DND-41 (cell line): ENCODE measurements around the gene POLR3A.

Source experiments
- ATAC-seq: fragments of 200-7000 bp; cut with Tn5 transposase; 3 replicates; pipeline ENCODE4 v1.9.1; 2021; ENCODE audit warnings: low read depth; ENCODE audit not compliant: insufficient read depth
- DNase-seq: peaks from one replicate; pipeline ENCODE4 v3.0.0-alpha.2; 2020
- H2AFZ ChIP-seq: 2 replicates; pipeline ENCODE4 v1.6.0; 2012; ENCODE audit warnings: low read depth, low read length
- H3K27ac ChIP-seq: 2 replicates; pipeline ENCODE4 v1.5.1; 2012; ENCODE audit warnings: low read length, inconsistent platforms
- H3K27me3 ChIP-seq: fragments of 200-600 bp; sonication (generic); 2 replicates; pipeline ENCODE4 v1.6.0; 2012; ENCODE audit warnings: low read length, mild to moderate bottlenecking, inconsistent platforms; ENCODE audit not compliant: insufficient read depth, poor library complexity
- H3K36me3 ChIP-seq: 2 replicates; pipeline ENCODE4 v1.5.1; 2012; ENCODE audit warnings: low read length, inconsistent platforms; ENCODE audit not compliant: insufficient read depth
- H3K4me1 ChIP-seq: 2 replicates; pipeline ENCODE4 v1.5.1; 2012; ENCODE audit warnings: mild to moderate bottlenecking, low read length; ENCODE audit not compliant: insufficient read depth
- H3K4me2 ChIP-seq: 2 replicates; pipeline ENCODE4 v1.6.0; 2012; ENCODE audit warnings: mild to moderate bottlenecking, moderate library complexity, low read length, inconsistent platforms; ENCODE audit not compliant: insufficient read depth
- H3K4me3 ChIP-seq, 2 experiments: fragments of 200-600 bp in 1 of 2; shearing (Covaris generic) in 1 of 2; 2 replicates each; pipeline ENCODE4 v1.5.1; 2012 to 2016; ENCODE audit warnings: inconsistent platforms in 2 of 2, low read length in 2 of 2, mild to moderate bottlenecking in 2 of 2, low read depth in 1 of 2, moderate library complexity in 1 of 2
- H3K79me2 ChIP-seq: 2 replicates; pipeline ENCODE4 v1.6.0; 2012; ENCODE audit warnings: low read length, inconsistent platforms; ENCODE audit not compliant: insufficient read depth
- H3K9ac ChIP-seq: 2 replicates; pipeline ENCODE4 v1.6.0; 2012; ENCODE audit warnings: low read depth, mild to moderate bottlenecking, inconsistent platforms, low read length, moderate library complexity
- H3K9me3 ChIP-seq: 2 replicates; pipeline ENCODE4 v1.5.1; 2012; ENCODE audit warnings: low read length, moderate library complexity, mild to moderate bottlenecking, inconsistent platforms; ENCODE audit not compliant: insufficient read depth, severe bottlenecking
- H4K20me1 ChIP-seq: 2 replicates; pipeline ENCODE4 v1.6.0; 2012; ENCODE audit warnings: low read length; ENCODE audit not compliant: insufficient read depth
- CTCF ChIP-seq: IDR thresholded peaks from 2 replicates; pipeline ENCODE4 v1.5.1; 2012; ENCODE audit warnings: borderline replicate concordance, low read length, moderate library complexity, mild to moderate bottlenecking; ENCODE audit not compliant: poor library complexity, severe bottlenecking; ENCODE audit errors: extremely low read depth
- EZH2 ChIP-seq: IDR thresholded peaks from 3 replicates; pipeline ENCODE4 v1.6.1; 2012; ENCODE audit warnings: borderline replicate concordance, low read depth, mild to moderate bottlenecking, moderate library complexity, low read length, inconsistent platforms; ENCODE audit not compliant: severe bottlenecking

POLR3A gene

GRCh38 chr10:78049851-78050250 is 20.5 kb upstream of the POLR3A start:
- Histone ChIP-seq H2AFZ (no peak overlapping the region), H3K27ac (no peak overlapping the region), H3K9ac (no peak overlapping the region), H3K4me1 (no peaks in the 10 kb centered on the region; the same call in 1 of the 2 replicates), H3K79me2 (no peaks in the 10 kb centered on the region), H3K36me3 (no peaks in the 10 kb centered on the region), H4K20me1 (no peaks in the 10 kb centered on the region), H3K27me3 (no peaks in the 10 kb centered on the region), H3K4me2 (no peak overlapping the region), H3K9me3 (no peaks in the 10 kb centered on the region), H3K4me3 (no peak overlapping the region)
- DNase-seq (no peak), ATAC-seq (no peak)
- TF ChIP-seq EZH2 (no peak), CTCF (no peak)

DNA sequence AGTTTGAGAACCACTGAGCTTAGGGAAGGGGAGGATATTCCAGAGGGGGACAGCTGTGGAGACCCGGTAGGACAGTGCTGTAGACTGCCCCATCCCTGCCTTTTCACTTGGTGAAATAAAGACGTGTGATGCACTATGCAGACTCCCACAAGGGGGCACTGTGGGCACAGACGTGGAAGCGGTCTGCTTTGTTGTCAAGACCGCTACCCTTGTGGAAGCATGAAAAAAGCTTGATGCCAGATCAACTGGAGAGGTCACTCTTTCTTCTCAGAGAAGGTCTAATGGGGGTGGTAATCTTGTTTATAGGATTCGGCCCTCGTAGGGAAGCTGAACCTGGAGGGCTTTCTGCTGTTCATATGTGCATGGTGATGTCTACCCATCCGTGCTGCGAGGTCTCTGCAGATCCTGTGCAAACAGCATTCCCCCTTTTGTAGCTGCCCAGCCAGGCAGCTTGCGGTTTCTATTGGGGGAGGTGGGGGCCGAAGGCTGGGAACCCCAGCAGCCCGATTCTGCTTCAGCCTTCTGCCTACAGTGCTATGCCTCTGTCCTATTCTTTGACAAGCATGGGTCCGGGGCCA is 18.1 kb upstream of the POLR3A start:
- Histone ChIP-seq H3K4me1 (no peaks in the 10 kb centered on the region; the same call in 1 of the 2 replicates), H3K4me2 (no peak overlapping the region), H3K27me3 (no peaks in the 10 kb centered on the region), H4K20me1 (peaks cover 9% of the 10 kb centered on the region), H3K9me3 (no peaks in the 10 kb centered on the region), H3K4me3 (no peak overlapping the region), H2AFZ (no peak overlapping the region), H3K9ac (no peak overlapping the region), H3K36me3 (peaks cover 4% of the 10 kb centered on the region; the same call in 1 of the 2 replicates), H3K27ac (no peak overlapping the region), H3K79me2 (no peaks in the 10 kb centered on the region)
- TF ChIP-seq CTCF (peak; percentile 95), EZH2 (no peak)
- ATAC-seq (peak; percentile 84), DNase-seq (peak; percentile 82)

DNA sequence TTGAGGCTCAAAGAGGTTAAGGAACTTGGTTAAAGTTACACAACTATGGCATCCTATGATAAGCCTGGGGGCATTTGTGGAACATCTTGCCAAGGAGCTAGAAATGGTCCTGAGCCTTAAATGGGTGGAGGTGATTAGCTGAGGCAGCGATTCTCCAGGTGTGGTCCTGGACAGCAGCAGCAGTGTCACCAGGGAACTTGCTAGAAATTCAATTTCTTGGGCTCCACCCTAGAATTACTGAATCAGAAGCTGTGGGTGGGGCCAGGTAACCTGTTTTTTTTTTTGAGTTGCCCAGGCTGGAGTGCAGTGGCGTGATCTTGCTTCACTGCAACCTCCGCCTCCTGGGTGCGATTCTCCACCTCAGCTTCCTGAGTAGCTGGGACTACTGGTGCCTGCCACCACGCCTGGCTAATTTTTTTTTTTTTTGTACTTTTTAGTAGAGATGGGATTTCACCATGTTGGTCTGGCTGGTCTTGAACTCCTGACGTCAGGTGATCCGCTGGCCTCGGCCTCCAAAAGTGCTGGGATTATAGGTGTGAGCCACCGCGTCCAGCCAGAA is 17.5 kb upstream of the POLR3A start:
- H3K4me2 ChIP-seq = no peak overlapping the region
- H3K27ac ChIP-seq = no peak overlapping the region
- DNase-seq = no peak
- no peak overlapping the region for H3K9ac ChIP-seq
- no peak for TF ChIP-seq CTCF
- no peak for TF ChIP-seq EZH2
- peaks cover 14% of the 10 kb centered on the region for H4K20me1 ChIP-seq
- no peaks in the 10 kb centered on the region; the same call in 1 of the 2 replicates for H3K4me1 ChIP-seq
- no peak overlapping the region for H2AFZ ChIP-seq
- no peaks in the 10 kb centered on the region for H3K79me2 ChIP-seq
- no peak for ATAC-seq
- H3K36me3 ChIP-seq = peaks cover 10% of the 10 kb centered on the region
- H3K4me3 ChIP-seq = no peak overlapping the region
- no peaks in the 10 kb centered on the region for H3K27me3 ChIP-seq
- H3K9me3 ChIP-seq = no peaks in the 10 kb centered on the region
